Measurements from ENCODE around the gene STAMBP.

Gene STAMBP

DNA sequence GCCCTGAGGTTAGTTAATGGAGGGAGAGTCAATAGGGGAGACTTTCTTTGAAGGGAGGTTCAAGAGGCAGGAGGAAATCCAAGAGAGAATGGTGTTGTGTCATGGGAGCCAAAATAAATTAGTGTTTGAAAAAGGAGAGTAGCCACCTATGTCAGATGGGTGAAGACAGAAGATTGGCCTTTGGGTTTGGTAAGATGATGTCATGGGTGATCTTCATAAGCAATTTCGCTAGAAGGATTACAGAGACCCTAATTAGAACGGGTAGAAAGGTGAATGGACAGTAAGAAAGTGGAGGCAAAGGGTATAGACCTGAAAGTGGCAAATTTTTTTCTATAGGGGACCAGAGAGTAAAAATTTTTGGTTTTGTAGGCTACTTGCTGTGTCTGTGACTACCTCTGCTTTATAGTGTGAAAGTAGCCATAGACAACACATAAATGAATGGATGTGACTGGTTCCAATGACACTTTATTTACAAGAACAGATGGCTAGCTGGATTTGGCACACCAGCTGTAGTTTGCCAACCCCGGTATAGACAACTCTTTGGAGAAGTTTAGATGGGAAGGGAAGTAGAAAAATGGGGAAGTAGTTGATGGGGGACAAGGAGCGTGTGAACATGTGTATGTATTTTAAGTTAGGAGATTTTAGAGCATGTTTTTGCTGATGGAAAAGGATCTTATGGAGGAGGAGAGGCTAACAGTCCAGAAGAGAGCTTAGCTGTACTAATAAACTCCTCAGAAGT, 9.3 kb downstream of the STAMBP start:
- TF ChIP-seq, protein P1, sequence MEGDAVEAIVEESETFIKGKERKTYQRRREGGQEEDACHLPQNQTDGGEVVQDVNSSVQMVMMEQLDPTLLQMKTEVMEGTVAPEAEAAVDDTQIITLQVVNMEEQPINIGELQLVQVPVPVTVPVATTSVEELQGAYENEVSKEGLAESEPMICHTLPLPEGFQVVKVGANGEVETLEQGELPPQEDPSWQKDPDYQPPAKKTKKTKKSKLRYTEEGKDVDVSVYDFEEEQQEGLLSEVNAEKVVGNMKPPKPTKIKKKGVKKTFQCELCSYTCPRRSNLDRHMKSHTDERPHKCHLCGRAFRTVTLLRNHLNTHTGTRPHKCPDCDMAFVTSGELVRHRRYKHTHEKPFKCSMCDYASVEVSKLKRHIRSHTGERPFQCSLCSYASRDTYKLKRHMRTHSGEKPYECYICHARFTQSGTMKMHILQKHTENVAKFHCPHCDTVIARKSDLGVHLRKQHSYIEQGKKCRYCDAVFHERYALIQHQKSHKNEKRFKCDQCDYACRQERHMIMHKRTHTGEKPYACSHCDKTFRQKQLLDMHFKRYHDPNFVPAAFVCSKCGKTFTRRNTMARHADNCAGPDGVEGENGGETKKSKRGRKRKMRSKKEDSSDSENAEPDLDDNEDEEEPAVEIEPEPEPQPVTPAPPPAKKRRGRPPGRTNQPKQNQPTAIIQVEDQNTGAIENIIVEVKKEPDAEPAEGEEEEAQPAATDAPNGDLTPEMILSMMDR (IDR thresholded peaks at IDR 0.05; ENCODE audit: low read depth, low read length): no peak
- H3K4me3 ChIP-seq (ENCODE audit: low read depth, low read length): no peak overlapping the region

DNA sequence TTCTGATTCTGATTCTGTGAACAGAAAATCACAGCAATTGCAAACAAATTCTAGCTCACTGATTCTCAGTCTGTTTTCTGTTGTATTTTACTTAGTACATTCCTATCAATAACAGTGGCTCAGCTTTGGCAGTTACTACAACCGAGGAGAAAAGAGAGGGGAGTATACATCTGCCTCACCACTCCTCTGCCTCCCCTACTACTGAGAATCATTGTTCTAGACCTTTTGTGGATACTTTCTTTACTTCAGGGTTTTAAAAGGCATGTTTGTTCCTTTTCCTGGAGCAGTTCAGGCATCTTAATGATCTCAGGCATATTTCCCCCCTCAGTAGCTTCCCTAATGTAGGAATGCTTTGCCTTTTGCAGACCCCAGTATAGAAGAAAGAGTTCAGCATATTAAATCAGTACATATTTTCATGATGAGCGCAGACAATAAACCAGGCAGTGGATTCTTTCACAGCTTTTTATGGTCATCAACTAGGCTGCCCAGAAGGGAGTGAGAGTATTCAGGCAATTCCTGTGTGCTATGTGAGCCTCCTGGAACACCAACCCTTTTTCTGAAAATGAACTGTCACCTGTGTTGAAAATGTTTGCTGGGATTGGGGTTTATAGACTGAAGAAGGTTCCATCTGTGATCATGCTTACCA, 10.3 kb downstream of the STAMBP start:
- TF ChIP-seq, protein P1 (IDR thresholded peaks at IDR 0.05; ENCODE audit: low read depth, low read length): no peak
- H3K4me3 ChIP-seq (ENCODE audit: low read depth, low read length): no peak overlapping the region

DNA sequence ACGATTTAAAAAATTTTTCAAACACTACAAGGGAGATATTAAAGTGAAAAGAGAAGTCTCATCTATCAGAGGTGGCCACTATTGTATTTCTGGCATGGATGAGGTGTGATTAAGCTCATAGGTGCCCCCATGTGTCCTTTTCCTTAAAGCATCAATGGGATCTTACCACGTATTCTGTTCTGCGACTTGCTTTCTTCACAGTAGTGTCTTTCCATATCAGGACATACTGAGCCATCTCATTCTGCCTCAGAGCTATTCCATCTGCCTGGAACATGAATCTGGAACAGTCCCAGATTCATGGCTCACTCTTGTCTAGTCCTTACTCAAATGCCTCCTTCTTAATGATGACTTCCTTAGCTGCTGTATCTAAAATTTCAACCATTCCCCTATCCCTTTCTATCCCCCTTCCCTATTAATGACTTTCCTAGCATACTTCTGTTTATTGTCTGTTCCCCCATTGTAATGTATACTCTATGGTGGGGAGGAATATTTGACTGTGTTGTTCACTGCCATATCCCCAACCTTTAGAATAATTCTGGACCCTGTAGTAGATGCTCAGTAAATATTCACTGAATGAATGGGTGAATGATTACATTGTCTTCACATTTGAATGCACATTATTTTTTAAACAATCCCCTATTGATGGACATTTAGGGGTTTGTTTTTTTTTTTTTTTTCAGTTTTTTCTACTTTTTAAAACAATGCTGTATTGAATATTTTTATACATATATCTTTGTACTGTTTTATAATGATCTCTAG, 11.1 kb downstream of the STAMBP start:
- no peak overlapping the region for H3K4me3 ChIP-seq (ENCODE audit: low read depth, low read length)
- TF ChIP-seq, protein P1 (IDR thresholded peaks at IDR 0.05; ENCODE audit: low read depth, low read length): no peak

- TF ChIP-seq, protein P1 (IDR thresholded peaks at IDR 0.05; ENCODE audit: low read depth, low read length): no peak
- no peak overlapping the region for H3K4me3 ChIP-seq (ENCODE audit: low read depth, low read length)
Observed at GRCh38 chr2:73841912-73842738, 13.4 kb downstream of the STAMBP start.

DNA sequence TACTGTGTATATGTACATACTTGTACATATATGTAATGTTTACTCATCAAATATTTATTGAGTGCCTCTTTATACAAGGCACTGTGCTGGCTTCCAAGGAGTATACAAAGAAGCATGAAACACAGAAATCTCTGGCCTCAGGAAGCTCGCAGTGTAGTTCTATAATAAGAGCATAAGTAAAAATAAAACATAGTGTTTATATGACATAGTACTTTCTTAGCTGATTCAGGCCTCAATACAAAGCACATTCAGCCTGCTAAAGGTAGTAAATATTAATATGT, 13.9 kb downstream of the STAMBP start:
- H3K4me3 ChIP-seq (ENCODE audit: low read depth, low read length): no peak overlapping the region
- TF ChIP-seq, protein P1 (IDR thresholded peaks at IDR 0.05; ENCODE audit: low read depth, low read length): no peak

GRCh38 chr2:73844087-73844486, 15.3 kb downstream of the STAMBP start:
- TF ChIP-seq, protein P1 (IDR thresholded peaks at IDR 0.05; ENCODE audit: low read depth, low read length): no peak
- H3K4me3 ChIP-seq (ENCODE audit: low read depth, low read length): no peak overlapping the region
